ENCODE results near the gene CSAD. TPM values are rescaled to one million over a fixed set of nuclear protein-coding genes. Genes with fewer than 3 reads are reported as not detected.

CSAD gene
- polyA plus RNA-seq, 3 donors from 2014 or later, result 0.85 to 3.8 (median 2.6) TPM

GRCh38 chr12:53160000-53160399, 20.7 kb downstream of the CSAD start:
- H3K36me3 Mint-ChIP-seq, result peaks cover 0 to 14% (median 5%) of the 10 kb centered on the region in 3 donors
- peaks cover 0 to 2% (median 0%) of the 10 kb centered on the region in 3 donors for H3K27me3 Mint-ChIP-seq (ENCODE audit: low read depth in 3 of 3)
- peaks cover 6 to 8% of the 10 kb centered on the region in 2 donors for H3K4me1 Mint-ChIP-seq
- H3K27ac Mint-ChIP-seq, result no peak overlapping the region
- H3K9me3 Mint-ChIP-seq, result no peaks in the 10 kb centered on the region
- no peak overlapping the region for H3K4me3 Mint-ChIP-seq
- DNase-seq, result no peak

- H3K9me3 Mint-ChIP-seq, result no peaks in the 10 kb centered on the region
- peak; percentile 78 to 85 (median 79) for DNase-seq
- H3K27ac Mint-ChIP-seq, result peak overlapping the region in 2 of 6 donors; percentile 2 to 54
- H3K4me1 Mint-ChIP-seq, result peaks cover 6 to 8% of the 10 kb centered on the region in 2 donors
- peaks cover 0 to 2% (median 0%) of the 10 kb centered on the region in 3 donors for H3K27me3 Mint-ChIP-seq (ENCODE audit: low read depth in 3 of 3)
- H3K36me3 Mint-ChIP-seq, result peaks cover 0 to 12% (median 1%) of the 10 kb centered on the region in 3 donors
- H3K4me3 Mint-ChIP-seq, result no peak overlapping the region
These were observed 21.4 kb downstream of the CSAD start for GRCh38 chr12:53159195-53159839.

- Mint-ChIP-seq H3K4me1 (no peaks in the 10 kb centered on the region), H3K4me3 (no peak overlapping the region), H3K36me3 (no peaks in the 10 kb centered on the region), H3K27ac (no peak overlapping the region), H3K27me3 (ENCODE audit: low read depth in 3 of 3) (peaks cover 2 to 4% (median 3%) of the 10 kb centered on the region in 3 donors), H3K9me3 (no peaks in the 10 kb centered on the region)
- DNase-seq, result no peak
These were observed 28.3 kb downstream of the CSAD start for GRCh38 chr12:53152390-53152789.

- H3K4me3 Mint-ChIP-seq, result no peak overlapping the region
- peaks cover 0 to 4% (median 3%) of the 10 kb centered on the region in 3 donors for H3K27me3 Mint-ChIP-seq (ENCODE audit: low read depth in 3 of 3)
- no peaks in the 10 kb centered on the region for H3K9me3 Mint-ChIP-seq
- H3K4me1 Mint-ChIP-seq, result no peaks in the 10 kb centered on the region
- H3K36me3 Mint-ChIP-seq, result no peaks in the 10 kb centered on the region
- DNase-seq, result no peak
- no peak overlapping the region for H3K27ac Mint-ChIP-seq
These were observed 29.7 kb downstream of the CSAD start for GRCh38 chr12:53151039-53151438.

- Mint-ChIP-seq H3K27me3 (ENCODE audit: low read depth in 3 of 3) (peaks cover 0 to 4% (median 3%) of the 10 kb centered on the region in 3 donors), H3K36me3 (no peaks in the 10 kb centered on the region), H3K27ac (no peak overlapping the region), H3K4me1 (no peaks in the 10 kb centered on the region), H3K9me3 (no peaks in the 10 kb centered on the region), H3K4me3 (no peak overlapping the region)
- DNase-seq, result no peak
These were observed 33.1 kb downstream of the CSAD start for GRCh38 chr12:53147653-53148052.

GRCh38 chr12:53147181-53147580, 33.5 kb downstream of the CSAD start:
- Mint-ChIP-seq H3K4me3 (no peak overlapping the region), H3K9me3 (no peaks in the 10 kb centered on the region), H3K27me3 (ENCODE audit: low read depth in 3 of 3) (peaks cover 0 to 4% (median 3%) of the 10 kb centered on the region in 3 donors), H3K27ac (no peak overlapping the region), H3K4me1 (no peaks in the 10 kb centered on the region), H3K36me3 (no peaks in the 10 kb centered on the region)
- no peak for DNase-seq

- Mint-ChIP-seq H3K4me3 (no peak overlapping the region), H3K27me3 (ENCODE audit: low read depth in 3 of 3) (peaks cover 0 to 3% (median 3%) of the 10 kb centered on the region in 3 donors), H3K36me3 (no peaks in the 10 kb centered on the region), H3K9me3 (no peaks in the 10 kb centered on the region), H3K27ac (no peak overlapping the region), H3K4me1 (no peaks in the 10 kb centered on the region)
- no peak for DNase-seq
These were observed 35.1 kb downstream of the CSAD start for GRCh38 chr12:53145383-53146260.

- H3K36me3 Mint-ChIP-seq, result no peaks in the 10 kb centered on the region
- no peak for DNase-seq
- no peaks in the 10 kb centered on the region for H3K4me1 Mint-ChIP-seq
- H3K27ac Mint-ChIP-seq, result no peak overlapping the region
- no peak overlapping the region for H3K4me3 Mint-ChIP-seq
- peaks cover 0 to 2% (median 0%) of the 10 kb centered on the region in 6 donors for H3K9me3 Mint-ChIP-seq
- peaks cover 0 to 5% (median 0%) of the 10 kb centered on the region in 3 donors for H3K27me3 Mint-ChIP-seq (ENCODE audit: low read depth in 3 of 3)
These were observed 37.4 kb downstream of the CSAD start for GRCh38 chr12:53143355-53143754.

- H3K27ac Mint-ChIP-seq, result no peak overlapping the region
- no peak overlapping the region for H3K4me3 Mint-ChIP-seq
- DNase-seq, result no peak
- peaks cover 5 to 19% (median 11%) of the 10 kb centered on the region in 3 donors for H3K27me3 Mint-ChIP-seq (ENCODE audit: low read depth in 3 of 3)
- no peaks in the 10 kb centered on the region for H3K4me1 Mint-ChIP-seq
- peaks cover 5 to 12% (median 10%) of the 10 kb centered on the region in 6 donors for H3K9me3 Mint-ChIP-seq
- H3K36me3 Mint-ChIP-seq, result peaks cover 0 to 4% (median 3%) of the 10 kb centered on the region in 3 donors
These were observed 47.0 kb downstream of the CSAD start for GRCh38 chr12:53133722-53134121.

GRCh38 chr12:53131844-53132243, 48.9 kb downstream of the CSAD start:
- no peak overlapping the region for H3K4me3 Mint-ChIP-seq
- no peaks in the 10 kb centered on the region for H3K4me1 Mint-ChIP-seq
- peaks cover 0 to 3% (median 0%) of the 10 kb centered on the region in 3 donors for H3K36me3 Mint-ChIP-seq
- peaks cover 0 to 4% (median under 1%) of the 10 kb centered on the region in 6 donors for H3K9me3 Mint-ChIP-seq
- no peak overlapping the region for H3K27ac Mint-ChIP-seq
- DNase-seq, result no peak
- peaks cover 5 to 17% (median 7%) of the 10 kb centered on the region in 3 donors for H3K27me3 Mint-ChIP-seq (ENCODE audit: low read depth in 3 of 3)

GRCh38 chr12:53128780-53129569, 51.8 kb downstream of the CSAD start:
- Mint-ChIP-seq H3K9me3 (peaks cover 0 to 1% (median 0%) of the 10 kb centered on the region in 6 donors), H3K4me1 (no peaks in the 10 kb centered on the region), H3K4me3 (no peak overlapping the region), H3K27ac (no peak overlapping the region), H3K36me3 (peaks cover 0 to 3% (median 0%) of the 10 kb centered on the region in 3 donors), H3K27me3 (ENCODE audit: low read depth in 3 of 3) (peaks cover 4 to 14% (median 11%) of the 10 kb centered on the region in 3 donors)
- no peak for DNase-seq

GRCh38 chr12:53127169-53127568, 53.6 kb downstream of the CSAD start:
- Mint-ChIP-seq H3K4me1 (no peaks in the 10 kb centered on the region), H3K36me3 (peaks cover 0 to 3% (median 0%) of the 10 kb centered on the region in 3 donors), H3K4me3 (no peak overlapping the region), H3K27me3 (ENCODE audit: low read depth in 3 of 3) (peaks cover 4 to 14% (median 11%) of the 10 kb centered on the region in 3 donors), H3K9me3 (peaks cover 0 to 1% (median 0%) of the 10 kb centered on the region in 6 donors), H3K27ac (no peak overlapping the region)
- DNase-seq, result no peak

GRCh38 chr12:53124352-53124723, 56.4 kb downstream of the CSAD start:
- no peaks in the 10 kb centered on the region for H3K4me1 Mint-ChIP-seq
- no peak overlapping the region for H3K27ac Mint-ChIP-seq
- peaks cover 0 to 3% (median 0%) of the 10 kb centered on the region in 3 donors for H3K36me3 Mint-ChIP-seq
- peaks cover 0 to 1% (median 0%) of the 10 kb centered on the region in 6 donors for H3K9me3 Mint-ChIP-seq
- H3K27me3 Mint-ChIP-seq (ENCODE audit: low read depth in 3 of 3), result peaks cover 0 to 9% (median 8%) of the 10 kb centered on the region in 3 donors
- H3K4me3 Mint-ChIP-seq, result no peak overlapping the region
- DNase-seq, result no peak

Data from immature natural killer cell (primary cell).